ENCODE data around the gene SLC25A24. TPM values are rescaled to one million over a fixed set of nuclear protein-coding genes. Genes with fewer than 3 reads are reported as not detected.
"Not testable (repeated sequence)": the region's sequence is repeated elsewhere in the genome, so short reads cannot be mapped to it uniquely, and the experiment has no call there.

SLC25A24 gene
- 1 to 10 TPM; 7.4 to 8.2 TPM for total RNA-seq

DNA sequence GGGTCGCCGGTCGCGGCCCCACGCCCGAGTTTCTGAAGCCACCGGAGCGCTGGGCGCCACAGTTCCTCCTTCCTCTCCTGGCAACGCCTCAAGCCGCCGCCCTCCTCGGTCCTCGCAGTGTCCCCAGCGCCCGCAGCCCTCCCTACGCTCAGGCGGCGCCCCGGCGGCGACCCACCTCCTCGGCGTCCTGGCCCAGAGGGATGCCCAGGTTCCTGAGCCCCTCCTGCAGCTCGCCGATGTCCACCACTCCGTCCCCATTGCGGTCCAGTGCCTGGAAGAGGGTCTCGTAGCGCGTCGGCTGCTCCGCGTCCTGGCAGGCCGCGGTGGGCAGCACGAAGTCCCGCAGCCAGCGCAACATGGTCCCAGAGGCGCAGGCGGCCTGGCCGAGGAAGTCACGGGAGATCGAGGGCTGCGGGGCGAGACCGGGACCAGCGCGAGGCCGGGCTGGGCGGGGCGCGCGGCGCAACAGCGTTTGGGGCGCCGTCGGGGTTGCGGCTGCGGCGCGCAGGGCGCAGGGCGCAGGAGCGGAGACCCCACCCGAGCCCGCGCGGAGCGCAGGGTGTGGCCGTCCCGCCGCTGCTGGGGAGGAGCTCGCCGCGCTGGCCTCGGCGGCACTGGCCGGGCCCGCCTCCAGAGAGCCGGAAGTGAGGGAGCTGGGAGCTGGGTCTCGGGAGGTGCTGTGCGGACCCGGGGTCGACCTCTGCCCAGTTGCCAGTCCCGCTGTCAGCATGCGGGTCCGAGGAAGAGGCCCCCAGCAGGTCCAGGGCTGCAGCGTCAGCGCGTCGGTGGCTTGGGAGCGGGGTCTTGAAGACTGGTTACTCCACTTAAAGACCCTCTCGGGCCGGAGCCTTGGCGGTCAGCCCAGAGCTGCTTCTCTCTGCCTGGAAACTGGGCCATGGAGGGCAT lies at the start of gene SLC25A24:
Gene SLC25A24 (minus strand): TSS at position 563 of the 906 bp plus-strand sequence. CDS start 205 bp downstream, at position 358.
- intact Hi-C loops (cut with micrococcal nuclease): no loop called here
- no peaks in the 10 kb centered on the region for H3K27me3 Mint-ChIP-seq
- H3K4me1 Mint-ChIP-seq (ENCODE audit: low read depth): peaks cover 22% of the 10 kb centered on the region
- CTCF ChIA-PET: interaction anchor here (0.8 to 1.9 kb wide), 8 partner anchors 8 to 404 kb away, joined by 3 to 14 read pairs (median 4); partner anchors contain the start of gene EEIG2
- H3K27ac Mint-ChIP-seq: peak within 1 kb of the TSS; percentile 75
- peaks cover 4% of the 10 kb centered on the region for H3K9me3 Mint-ChIP-seq
- peaks cover 8% of the 10 kb centered on the region for H3K36me3 Mint-ChIP-seq (ENCODE audit: low read depth)
- POLR2A ChIA-PET: interaction anchor here (1.0 to 1.4 kb wide), 2 partner anchors 10 to 12 kb away, joined by 3 read pairs; no protein-coding TSS in a partner anchor
- DNase-seq (peak; percentile 72), ATAC-seq (peak; percentile 96)
- TF ChIP-seq, protein P1, sequence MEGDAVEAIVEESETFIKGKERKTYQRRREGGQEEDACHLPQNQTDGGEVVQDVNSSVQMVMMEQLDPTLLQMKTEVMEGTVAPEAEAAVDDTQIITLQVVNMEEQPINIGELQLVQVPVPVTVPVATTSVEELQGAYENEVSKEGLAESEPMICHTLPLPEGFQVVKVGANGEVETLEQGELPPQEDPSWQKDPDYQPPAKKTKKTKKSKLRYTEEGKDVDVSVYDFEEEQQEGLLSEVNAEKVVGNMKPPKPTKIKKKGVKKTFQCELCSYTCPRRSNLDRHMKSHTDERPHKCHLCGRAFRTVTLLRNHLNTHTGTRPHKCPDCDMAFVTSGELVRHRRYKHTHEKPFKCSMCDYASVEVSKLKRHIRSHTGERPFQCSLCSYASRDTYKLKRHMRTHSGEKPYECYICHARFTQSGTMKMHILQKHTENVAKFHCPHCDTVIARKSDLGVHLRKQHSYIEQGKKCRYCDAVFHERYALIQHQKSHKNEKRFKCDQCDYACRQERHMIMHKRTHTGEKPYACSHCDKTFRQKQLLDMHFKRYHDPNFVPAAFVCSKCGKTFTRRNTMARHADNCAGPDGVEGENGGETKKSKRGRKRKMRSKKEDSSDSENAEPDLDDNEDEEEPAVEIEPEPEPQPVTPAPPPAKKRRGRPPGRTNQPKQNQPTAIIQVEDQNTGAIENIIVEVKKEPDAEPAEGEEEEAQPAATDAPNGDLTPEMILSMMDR (IDR thresholded peaks at IDR 0.05): no peak
- H3K4me3 Mint-ChIP-seq: peak within 1 kb of the TSS; percentile 85

- H3K4me3 Mint-ChIP-seq, POLR2A ChIA-PET, ATAC-seq: not testable (repeated sequence)
Measured at GRCh38 chr1:108243976-108244375, 43.8 kb upstream of the SLC25A24 start, which contains the start of gene NBPF4. TSS of gene NBPF4 (minus strand) at chr1:108244076. CDS start at chr1:108243761, 315 bp downstream.

DNA sequence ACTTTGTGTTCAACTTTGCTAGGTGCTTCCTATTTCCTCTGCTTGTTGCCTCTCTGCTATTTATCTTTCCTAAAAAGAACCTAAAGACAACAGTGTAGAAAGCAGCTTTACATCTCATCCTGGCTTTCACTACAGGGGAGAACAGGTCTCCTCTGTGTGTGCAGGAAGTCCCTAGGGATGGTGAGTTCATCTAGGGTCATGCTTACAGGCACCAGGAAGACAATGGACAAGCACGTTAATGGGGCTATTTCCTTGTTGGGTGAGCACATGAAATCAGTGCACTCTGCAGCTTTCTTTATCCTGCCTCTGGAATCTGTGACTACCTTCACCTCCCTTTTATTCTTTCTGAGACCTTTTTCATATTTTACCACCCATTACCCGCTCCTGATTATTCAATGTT lies 39.3 kb upstream of the SLC25A24 start:
- POLR2A ChIA-PET; DNase-seq; CTCF ChIA-PET; H3K4me1 Mint-ChIP-seq (ENCODE audit: low read depth); intact Hi-C loops (cut with micrococcal nuclease); H3K4me3 Mint-ChIP-seq; H3K27ac Mint-ChIP-seq; ATAC-seq; H3K36me3 Mint-ChIP-seq (ENCODE audit: low read depth); H3K27me3 Mint-ChIP-seq; H3K9me3 Mint-ChIP-seq: not testable (repeated sequence)

More at GRCh38 chr1:108243976-108244375, 43.8 kb upstream of the SLC25A24 start, which contains the start of gene NBPF4:
- H3K4me1 Mint-ChIP-seq (ENCODE audit: low read depth); H3K36me3 Mint-ChIP-seq (ENCODE audit: low read depth); H3K27me3 Mint-ChIP-seq; DNase-seq; intact Hi-C loops (cut with micrococcal nuclease); CTCF ChIA-PET; H3K27ac Mint-ChIP-seq; H3K9me3 Mint-ChIP-seq: not testable (repeated sequence)

- H3K9me3 Mint-ChIP-seq; H3K36me3 Mint-ChIP-seq (ENCODE audit: low read depth); H3K27me3 Mint-ChIP-seq; intact Hi-C loops (cut with micrococcal nuclease); POLR2A ChIA-PET; DNase-seq; H3K4me3 Mint-ChIP-seq; H3K4me1 Mint-ChIP-seq (ENCODE audit: low read depth); H3K27ac Mint-ChIP-seq; CTCF ChIA-PET: not testable (repeated sequence)
- peak; percentile 93 for ATAC-seq
Measured at GRCh38 chr1:108235308-108235707, 35.2 kb upstream of the SLC25A24 start.

- H3K4me1 Mint-ChIP-seq (ENCODE audit: low read depth); DNase-seq; H3K27me3 Mint-ChIP-seq; intact Hi-C loops (cut with micrococcal nuclease); H3K4me3 Mint-ChIP-seq; ATAC-seq; H3K36me3 Mint-ChIP-seq (ENCODE audit: low read depth); CTCF ChIA-PET; H3K9me3 Mint-ChIP-seq; H3K27ac Mint-ChIP-seq; POLR2A ChIA-PET: not testable (repeated sequence)
Measured at GRCh38 chr1:108232183-108232582, 32.0 kb upstream of the SLC25A24 start.

GRCh38 chr1:108229976-108230375 lies 29.8 kb upstream of the SLC25A24 start:
- H3K4me3 Mint-ChIP-seq; intact Hi-C loops (cut with micrococcal nuclease); H3K36me3 Mint-ChIP-seq (ENCODE audit: low read depth); CTCF ChIA-PET; ATAC-seq; POLR2A ChIA-PET; H3K4me1 Mint-ChIP-seq (ENCODE audit: low read depth); H3K27ac Mint-ChIP-seq; H3K27me3 Mint-ChIP-seq; H3K9me3 Mint-ChIP-seq; DNase-seq: not testable (repeated sequence)

- intact Hi-C loops (cut with micrococcal nuclease); H3K27ac Mint-ChIP-seq; H3K9me3 Mint-ChIP-seq; H3K36me3 Mint-ChIP-seq (ENCODE audit: low read depth); H3K4me3 Mint-ChIP-seq; DNase-seq; POLR2A ChIA-PET; H3K4me1 Mint-ChIP-seq (ENCODE audit: low read depth); CTCF ChIA-PET; H3K27me3 Mint-ChIP-seq; ATAC-seq: not testable (repeated sequence)
Measured at GRCh38 chr1:108227772-108228171, 27.6 kb upstream of the SLC25A24 start.

DNA sequence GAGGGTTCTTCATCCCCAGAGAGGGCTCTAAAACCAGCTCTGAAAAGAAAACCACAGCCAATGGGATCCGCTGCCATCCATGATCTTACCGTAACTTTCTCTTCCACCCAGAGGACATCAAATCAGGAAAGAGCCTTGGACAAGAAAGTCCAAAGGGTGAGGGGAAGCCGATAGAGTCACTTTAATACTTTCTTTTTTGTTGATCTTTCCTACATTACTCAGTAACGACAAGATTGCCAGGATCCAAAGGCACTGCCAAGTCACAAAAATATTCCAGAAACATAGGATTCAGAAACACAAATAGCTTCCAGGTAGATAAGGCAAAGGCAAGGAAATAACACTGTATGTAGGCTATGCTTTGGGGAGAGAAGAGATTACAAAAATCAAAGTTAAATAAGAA lies 26.7 kb upstream of the SLC25A24 start:
- POLR2A ChIA-PET; CTCF ChIA-PET; H3K4me1 Mint-ChIP-seq (ENCODE audit: low read depth); ATAC-seq; H3K9me3 Mint-ChIP-seq; H3K36me3 Mint-ChIP-seq (ENCODE audit: low read depth); H3K4me3 Mint-ChIP-seq; DNase-seq; H3K27me3 Mint-ChIP-seq; intact Hi-C loops (cut with micrococcal nuclease); H3K27ac Mint-ChIP-seq: not testable (repeated sequence)

GRCh38 chr1:108223226-108223625 lies 23.1 kb upstream of the SLC25A24 start:
- H3K9me3 Mint-ChIP-seq; H3K27me3 Mint-ChIP-seq; H3K4me1 Mint-ChIP-seq (ENCODE audit: low read depth); H3K4me3 Mint-ChIP-seq; intact Hi-C loops (cut with micrococcal nuclease); H3K36me3 Mint-ChIP-seq (ENCODE audit: low read depth); CTCF ChIA-PET; DNase-seq; H3K27ac Mint-ChIP-seq; POLR2A ChIA-PET; ATAC-seq: not testable (repeated sequence)

DNA sequence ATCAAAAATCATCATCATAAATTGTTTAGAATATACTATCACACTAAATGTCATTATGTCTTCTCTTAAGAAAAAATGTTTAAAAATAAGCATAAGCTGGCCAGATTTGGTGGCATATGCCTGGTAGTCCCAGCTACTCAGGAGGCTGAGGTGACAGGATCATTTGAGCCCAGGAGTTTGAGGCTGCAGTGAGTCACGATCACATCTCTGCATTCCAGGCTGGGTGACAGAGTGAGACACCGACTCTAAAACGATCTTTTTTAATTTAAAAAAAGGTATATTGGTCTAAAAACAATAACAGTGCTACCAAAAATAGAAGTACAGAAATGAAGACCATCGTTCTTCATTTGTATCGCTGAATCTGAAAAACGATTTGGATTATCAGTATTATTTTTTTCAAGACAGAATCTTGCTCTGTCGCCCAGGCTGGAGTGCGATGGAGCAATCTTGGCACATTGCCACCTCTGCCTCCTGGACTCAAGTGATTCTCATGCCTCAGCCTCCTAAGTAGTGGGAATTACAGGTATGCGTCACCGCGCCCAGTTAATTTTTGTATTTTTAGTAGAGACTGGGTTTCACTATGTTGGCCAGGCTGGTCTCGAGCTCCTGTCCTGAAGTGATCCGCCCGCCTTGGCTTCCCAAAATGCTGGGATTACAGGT lies 17.5 kb upstream of the SLC25A24 start:
- H3K27me3 Mint-ChIP-seq; H3K36me3 Mint-ChIP-seq (ENCODE audit: low read depth); POLR2A ChIA-PET; ATAC-seq; H3K9me3 Mint-ChIP-seq; CTCF ChIA-PET; H3K27ac Mint-ChIP-seq; DNase-seq; H3K4me3 Mint-ChIP-seq: not testable (repeated sequence)
- intact Hi-C loops (cut with micrococcal nuclease): loop anchor here (10.0 kb wide), 1 partner anchor 337 kb away; no protein-coding TSS in a partner anchor
- H3K4me1 Mint-ChIP-seq (ENCODE audit: low read depth): peaks cover 15% of the 10 kb centered on the region

Measured in activated CD8-positive, alpha-beta T cell treated with anti-CD3 and anti-CD28 coated beads for 36 hours (primary cell).